ENCODE measurements around the gene UBN1.

Gene UBN1

GRCh38 chr16:4860727-4861342 is 13.6 kb downstream of the UBN1 start:
- no peak for DNase-seq

- peak; percentile 54 for DNase-seq
Observed at GRCh38 chr16:4862639-4863038, 15.4 kb downstream of the UBN1 start.

DNA sequence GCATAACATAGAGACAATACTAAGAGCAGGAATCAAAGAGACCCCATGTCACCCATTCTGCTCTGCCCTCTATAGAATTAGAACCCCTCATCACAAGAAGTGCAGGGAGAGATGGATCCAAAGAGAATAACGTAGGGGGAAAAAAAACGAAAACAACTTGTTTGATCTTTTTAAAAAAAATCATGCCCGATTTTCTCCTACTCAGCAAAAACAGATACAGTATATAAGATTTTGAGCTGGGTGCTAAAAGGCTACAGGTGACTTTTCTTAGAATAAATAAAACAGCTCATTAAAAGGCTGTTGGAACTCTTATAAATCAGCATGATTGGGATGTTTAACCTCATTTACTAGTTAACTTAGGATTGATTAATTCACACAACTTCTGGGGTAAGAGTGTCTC is 17.4 kb downstream of the UBN1 start:
- DNase-seq = no peak

GRCh38 chr16:4865231-4865860 is 18.1 kb downstream of the UBN1 start:
- no peak for DNase-seq

- no peak for DNase-seq
Observed at GRCh38 chr16:4866586-4866985, 19.3 kb downstream of the UBN1 start.

- no peak for DNase-seq
Observed at GRCh38 chr16:4868026-4868425, 20.7 kb downstream of the UBN1 start.

DNA sequence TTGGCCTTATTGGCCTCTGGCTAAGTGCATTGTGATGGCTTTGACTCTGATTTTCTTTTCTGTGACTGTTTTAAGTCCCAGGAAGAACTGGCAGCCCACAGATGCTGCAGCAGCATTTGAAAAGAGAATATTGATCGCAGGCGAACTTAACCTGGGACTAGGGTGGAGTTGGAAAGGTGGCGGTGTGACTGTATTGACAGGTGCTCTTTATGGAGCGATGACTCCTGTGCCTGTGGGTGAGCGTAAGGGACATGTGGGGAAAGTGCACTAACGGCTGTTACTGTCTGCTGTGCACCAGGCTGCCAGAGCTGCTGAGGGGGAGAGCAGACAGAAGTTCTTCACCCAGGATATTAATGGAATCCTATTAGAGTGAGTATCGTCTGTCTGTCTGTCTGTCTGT is 21.3 kb downstream of the UBN1 start:
- no peak for DNase-seq

DNA sequence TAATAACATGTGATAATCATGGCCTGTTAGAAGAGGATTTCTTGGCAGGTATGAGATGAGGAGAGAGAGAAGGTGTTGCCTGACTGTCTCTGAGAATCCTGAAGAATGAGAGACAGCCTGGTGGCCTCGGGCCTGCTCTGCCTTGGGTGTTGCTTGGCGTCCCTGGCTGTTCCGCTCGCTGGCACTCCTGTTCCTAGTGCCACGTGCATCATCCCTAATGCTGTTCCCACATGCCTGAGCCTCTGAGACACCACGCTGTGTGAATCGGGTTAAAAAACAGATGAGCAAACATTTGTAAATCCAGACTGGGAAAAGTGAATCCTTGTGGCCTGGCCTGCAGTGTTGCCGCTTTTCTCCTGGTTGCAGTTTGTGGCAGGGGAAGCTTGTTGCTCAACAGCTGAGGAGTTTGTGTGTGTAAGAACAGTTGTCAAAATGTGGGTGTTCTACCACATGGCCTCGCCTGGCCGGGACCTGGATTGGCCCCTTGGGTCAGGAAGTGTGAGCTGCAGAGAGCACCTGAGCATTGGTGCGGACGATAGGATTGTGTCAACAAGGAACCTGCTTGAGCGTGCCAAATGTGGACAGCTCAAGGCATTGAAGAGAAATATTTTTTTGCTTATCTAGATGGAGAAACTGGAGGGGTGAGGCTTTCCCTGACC is 22.0 kb downstream of the UBN1 start:
- DNase-seq = no peak

DNA sequence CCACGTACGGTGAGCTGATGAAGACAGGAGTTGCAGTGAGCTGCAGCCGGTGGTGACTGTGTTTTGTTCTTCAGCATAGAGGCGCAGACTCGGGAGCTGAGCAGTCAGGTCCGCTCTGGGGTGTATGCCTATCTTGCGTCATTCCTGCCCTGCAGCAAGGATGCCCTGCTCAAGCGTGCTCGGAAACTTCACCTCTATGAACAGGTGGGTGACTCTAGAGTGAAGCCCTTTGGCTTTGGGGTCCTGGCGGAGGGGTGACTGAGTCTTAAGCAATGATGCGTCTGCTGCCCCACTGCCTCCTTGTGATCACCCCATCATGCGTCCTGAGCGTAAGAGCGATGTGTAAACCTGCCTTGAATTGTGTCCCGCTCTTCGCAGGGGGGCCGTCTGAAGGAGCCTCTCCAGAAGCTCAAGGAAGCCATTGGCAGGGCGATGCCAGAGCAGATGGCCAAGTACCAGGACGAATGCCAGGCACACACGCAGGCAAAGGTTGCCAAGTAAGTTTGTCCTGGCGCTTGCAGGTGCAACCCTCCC is 22.9 kb downstream of the UBN1 start:
- no peak for DNase-seq

DNA sequence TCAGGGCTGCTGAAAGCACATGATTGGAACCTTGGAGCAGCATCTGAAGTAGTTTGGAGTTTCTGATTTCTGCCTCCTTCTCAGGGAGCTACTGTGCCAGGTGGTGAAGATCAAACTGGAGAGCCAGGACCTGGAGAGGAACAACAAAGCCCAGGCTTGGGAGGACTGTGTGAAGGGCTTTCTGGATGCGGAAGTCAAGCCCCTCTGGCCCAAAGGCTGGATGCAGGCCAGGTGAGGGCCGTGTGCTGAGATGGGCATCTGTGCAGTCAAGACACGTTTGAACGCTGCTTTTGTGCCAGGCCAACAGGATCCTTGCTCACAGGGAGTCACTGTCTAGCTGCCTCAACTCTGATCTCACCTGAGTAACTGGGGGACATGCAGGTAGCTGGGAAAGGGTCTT is 23.8 kb downstream of the UBN1 start:
- no peak for DNase-seq

- no peak for DNase-seq
Observed at GRCh38 chr16:4873091-4873490, 25.8 kb downstream of the UBN1 start.

DNA sequence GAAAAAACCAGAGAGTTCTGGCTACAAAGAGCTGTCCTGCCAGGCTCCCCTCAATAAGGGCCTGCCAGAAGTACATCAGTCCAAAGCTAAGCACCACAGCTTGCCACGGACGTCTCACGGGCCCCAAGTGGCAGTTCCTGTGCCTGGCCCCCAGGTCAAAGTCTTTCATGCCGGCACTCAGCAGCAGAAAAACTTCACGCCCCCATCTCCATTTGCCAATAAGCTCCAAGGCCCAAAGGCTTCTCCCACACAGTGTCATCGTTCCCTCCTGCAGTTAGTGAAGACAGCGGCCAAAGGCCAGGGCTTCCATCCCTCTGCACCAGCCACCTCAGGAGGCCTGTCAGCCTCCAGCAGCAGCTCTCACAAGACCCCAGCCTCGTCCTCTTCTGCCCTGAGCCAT is 27.4 kb downstream of the UBN1 start:
- DNase-seq = no peak

- DNase-seq = no peak
Observed at GRCh38 chr16:4876646-4877379, 29.5 kb downstream of the UBN1 start.

- DNase-seq = no peak
Observed at GRCh38 chr16:4877380-4877685, 30.1 kb downstream of the UBN1 start.

- DNase-seq = no peak
Observed at GRCh38 chr16:4879049-4879448, 31.8 kb downstream of the UBN1 start.

DNA sequence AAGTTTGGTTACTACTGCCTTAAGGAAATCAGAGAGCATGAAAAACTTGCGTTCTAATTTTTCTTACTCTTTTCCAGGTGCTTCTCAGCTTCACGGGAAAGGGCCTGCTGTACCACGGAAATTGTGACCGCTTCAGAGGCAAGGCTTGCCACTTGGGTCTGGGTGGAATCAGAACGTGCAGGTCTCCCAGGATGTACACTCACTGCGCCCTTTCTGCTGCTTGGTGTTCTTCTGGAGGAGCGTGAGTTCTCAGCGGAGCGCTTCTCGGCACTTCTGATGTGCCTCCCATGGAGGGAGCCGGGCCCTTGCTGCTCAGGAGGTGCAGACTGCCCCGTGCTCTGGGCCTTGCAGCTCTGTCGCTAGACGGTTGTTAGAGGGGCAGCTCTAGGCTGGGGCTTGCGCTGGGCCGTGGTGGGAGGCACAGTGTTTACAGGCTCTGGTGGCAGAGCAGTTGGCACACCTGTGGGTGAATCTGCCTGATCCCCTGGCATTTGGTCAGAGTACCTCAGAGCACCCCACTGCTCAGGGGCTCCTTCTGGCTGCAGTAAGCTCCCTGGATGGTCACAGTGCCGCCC is 32.8 kb downstream of the UBN1 start:
- no peak for DNase-seq

DNA sequence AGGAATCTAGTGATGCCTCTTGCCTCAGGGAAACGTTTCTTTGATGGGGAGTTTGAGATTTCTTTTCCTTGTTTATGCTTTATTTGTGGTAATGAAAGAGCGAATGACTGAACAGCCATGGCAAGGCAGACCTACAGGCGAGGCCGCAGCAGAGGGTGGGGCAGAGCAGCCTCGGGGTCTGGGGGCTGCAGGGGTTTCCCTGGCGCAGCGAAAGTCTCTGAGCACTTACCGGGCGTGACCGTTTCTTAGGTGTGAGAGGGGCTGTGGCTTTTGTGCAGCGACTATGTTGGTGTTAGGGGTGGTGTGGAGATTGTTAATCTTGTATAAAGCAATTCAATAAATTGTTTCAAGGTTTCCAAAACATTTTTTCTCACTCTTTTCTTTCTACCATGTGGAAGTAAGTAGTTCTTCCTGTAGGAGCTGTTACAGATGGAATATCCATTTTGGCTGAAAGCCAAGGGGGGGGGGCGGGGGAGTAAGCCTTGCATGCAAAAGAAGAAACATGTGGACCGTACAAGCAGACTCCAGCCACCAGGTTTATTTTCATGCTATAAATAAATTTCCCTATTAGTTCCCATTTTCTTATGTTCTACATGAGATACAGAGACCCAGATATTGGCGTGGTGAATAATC is 34.8 kb downstream of the UBN1 start:
- no peak for DNase-seq

- no peak for DNase-seq
Observed at GRCh38 chr16:4882633-4883285, 35.5 kb downstream of the UBN1 start.

GRCh38 chr16:4883501-4883900 is 36.2 kb downstream of the UBN1 start:
- DNase-seq = no peak

DNA sequence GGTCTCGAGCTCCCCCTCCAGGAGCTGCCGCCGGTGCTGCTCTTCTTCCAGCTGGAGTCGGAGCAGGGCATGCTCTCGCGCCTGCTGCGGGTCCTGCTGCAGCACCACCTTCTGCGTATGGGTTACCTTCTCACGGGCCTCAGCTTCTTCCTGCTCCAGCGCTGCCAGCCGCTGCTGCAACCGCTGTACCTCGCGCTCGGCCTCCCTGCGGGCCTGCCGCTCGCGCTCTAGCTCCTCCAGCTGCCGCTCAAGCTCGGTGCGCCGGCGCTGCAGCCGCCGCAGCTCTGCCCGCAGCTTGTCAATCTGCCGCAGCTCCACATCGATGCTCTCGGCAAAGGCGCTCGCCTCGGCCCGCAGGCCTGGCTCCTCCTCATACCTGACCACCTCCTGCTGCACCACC is 36.9 kb downstream of the UBN1 start:
- no peak for DNase-seq

DNA sequence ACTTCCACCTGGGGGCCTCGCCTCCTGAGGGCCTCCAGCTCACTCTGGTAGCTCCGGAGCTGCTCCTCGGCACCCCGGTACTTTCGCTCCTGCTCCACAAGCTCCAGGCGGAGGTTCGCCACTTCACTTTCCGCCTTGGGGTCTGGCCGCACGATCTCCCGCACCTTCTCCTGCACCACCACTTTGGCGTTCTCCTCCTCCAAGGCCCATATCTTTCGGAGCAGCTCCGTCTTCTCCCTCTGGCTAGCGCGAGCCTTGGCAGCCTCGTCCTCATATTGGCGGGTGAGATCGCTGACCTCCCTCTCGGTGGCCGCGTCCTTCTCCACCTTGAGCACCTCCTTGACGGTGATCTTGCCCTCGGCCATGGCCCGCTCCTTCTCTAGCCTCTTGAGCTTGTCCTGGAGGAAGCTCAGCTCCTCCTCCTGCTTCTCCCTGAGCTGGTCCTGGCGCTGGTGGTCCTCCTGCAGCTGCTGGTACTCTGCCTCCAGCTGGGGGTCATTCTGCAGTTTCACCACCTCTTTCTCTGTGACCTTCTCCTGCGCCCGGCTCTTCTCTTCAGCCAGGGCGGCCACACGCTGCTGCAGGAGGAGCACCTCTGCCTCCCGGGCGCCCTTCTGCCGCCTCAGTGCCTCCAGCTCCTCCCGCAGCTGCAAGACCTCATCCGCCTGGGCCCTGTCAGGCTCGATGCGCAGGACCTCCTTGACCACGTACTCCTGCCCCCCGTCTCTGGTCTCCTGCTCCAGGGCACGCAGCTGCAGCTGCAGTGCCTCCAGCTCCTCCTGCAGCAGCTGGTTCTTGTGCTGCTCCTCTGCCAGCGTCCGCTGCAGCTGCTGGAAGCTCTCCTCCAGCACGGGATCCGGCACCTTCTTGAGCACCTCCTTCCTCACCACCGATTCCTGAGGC is 37.9 kb downstream of the UBN1 start:
- no peak for DNase-seq

All from inflammatory macrophage treated with lipopolysaccharide for 4 hours (primary cell).